Measurements from ENCODE around the gene DOC2B.

- TF ChIP-seq, protein P1, sequence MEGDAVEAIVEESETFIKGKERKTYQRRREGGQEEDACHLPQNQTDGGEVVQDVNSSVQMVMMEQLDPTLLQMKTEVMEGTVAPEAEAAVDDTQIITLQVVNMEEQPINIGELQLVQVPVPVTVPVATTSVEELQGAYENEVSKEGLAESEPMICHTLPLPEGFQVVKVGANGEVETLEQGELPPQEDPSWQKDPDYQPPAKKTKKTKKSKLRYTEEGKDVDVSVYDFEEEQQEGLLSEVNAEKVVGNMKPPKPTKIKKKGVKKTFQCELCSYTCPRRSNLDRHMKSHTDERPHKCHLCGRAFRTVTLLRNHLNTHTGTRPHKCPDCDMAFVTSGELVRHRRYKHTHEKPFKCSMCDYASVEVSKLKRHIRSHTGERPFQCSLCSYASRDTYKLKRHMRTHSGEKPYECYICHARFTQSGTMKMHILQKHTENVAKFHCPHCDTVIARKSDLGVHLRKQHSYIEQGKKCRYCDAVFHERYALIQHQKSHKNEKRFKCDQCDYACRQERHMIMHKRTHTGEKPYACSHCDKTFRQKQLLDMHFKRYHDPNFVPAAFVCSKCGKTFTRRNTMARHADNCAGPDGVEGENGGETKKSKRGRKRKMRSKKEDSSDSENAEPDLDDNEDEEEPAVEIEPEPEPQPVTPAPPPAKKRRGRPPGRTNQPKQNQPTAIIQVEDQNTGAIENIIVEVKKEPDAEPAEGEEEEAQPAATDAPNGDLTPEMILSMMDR (conservative IDR thresholded peaks at IDR 0.05; ENCODE audit: low read length), result no peak
- TF ChIP-seq EZH2phosphoT487 (IDR thresholded peaks at IDR 0.05; ENCODE audit: borderline replicate concordance, low read depth, low read length), result no peak
These were observed 23.5 kb downstream of the DOC2B start for GRCh38 chr17:157901-158300.
